Measurements from ENCODE around the gene PF4V1. TPM values are rescaled to one million over a fixed set of nuclear protein-coding genes. Genes with fewer than 3 reads are reported as not detected.

PF4V1 gene
- total and polyA plus RNA-seq, 2 of the 13 experiments (the other 11 are each of a cell fraction or from before 2014, with no cell fraction given): not detected

DNA sequence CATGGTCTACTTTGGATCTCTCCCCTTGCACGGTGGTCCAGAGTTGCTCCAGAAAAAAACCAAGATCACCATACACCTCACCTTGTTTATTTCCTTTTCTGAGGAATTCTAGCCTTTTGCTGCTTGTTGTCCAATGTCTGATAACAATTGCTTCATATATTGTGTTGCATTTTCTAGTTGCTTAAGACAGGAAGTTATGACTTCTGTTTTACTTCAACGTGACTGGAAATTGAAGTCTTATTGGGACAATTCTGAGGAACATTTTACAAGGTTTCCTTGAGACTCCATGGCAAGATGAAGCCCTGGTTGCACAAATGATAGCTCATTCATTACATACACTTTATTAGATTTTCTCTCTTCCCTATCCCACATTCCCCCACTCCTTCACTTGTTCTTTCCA is 21.3 kb downstream of the PF4V1 start:
- no peak for ATAC-seq
- intact Hi-C loops (cut with micrococcal nuclease; ENCODE audit: unreplicated experiment): no loop called here
- POLR2A ChIA-PET: no interaction called here
- Histone ChIP-seq H3K4me2 (ENCODE audit: low read depth, low read length) (no peak overlapping the region), H3K4me3 (replicated peaks in 1 of 3; ENCODE audit: insufficient read depth in 1 of 3, low read depth in 2 of 3, low read length in 3 of 3) (no peak overlapping the region), H3K27ac (ENCODE audit: extremely low read length, insufficient read depth, low read length) (no peak overlapping the region), H3K79me2 (ENCODE audit: insufficient read depth, low read length) (no peaks in the 10 kb centered on the region), H3K36me3 (replicated peaks in 1 of 2; ENCODE audit: control insufficient read depth in 1 of 2, insufficient read depth in 2 of 2, low read length in 2 of 2) (no peaks in the 10 kb centered on the region), H3K9me3 (ENCODE audit: low read length) (no peaks in the 10 kb centered on the region), H3K27me3 (ENCODE audit: control insufficient read depth in 1 of 2, insufficient read depth in 2 of 2, low read length in 2 of 2) (peaks cover 0 to 9% of the 10 kb centered on the region in 2 experiments; a peak in 3 of 5 replicates), H3K4me1 (ENCODE audit: insufficient read depth, low read length) (no peaks in the 10 kb centered on the region), H2AFZ (ENCODE audit: low read length) (no peak overlapping the region), H4K20me1 (ENCODE audit: insufficient read depth, low read length) (no peaks in the 10 kb centered on the region), H3K9ac (ENCODE audit: insufficient read depth, low read depth, low read length) (no peak overlapping the region)
- in situ Hi-C loops (cut with HindIII; ENCODE audit: extremely low pct_ligation_motif_present, low pct_unique_long_range_greater_than_20kb): no loop called here
- BruUV-seq (replicated peaks): no TSS peak
- DNase-seq (ENCODE audit: low spot score): no peak
- CTCF ChIA-PET (ENCODE audit: low intra/inter-chr PET ratio, low total read pairs): no interaction called here
- WGBS (ENCODE audit: low lambda C conversion rate): 3% methylated on average over 2 of the region's 2 CpGs
- TF ChIP-seq ZNF598 (CRISPR knock-in tag; IDR thresholded peaks at IDR 0.05; ENCODE audit: borderline replicate concordance): no peak
- TF ChIP-seq, protein P1, sequence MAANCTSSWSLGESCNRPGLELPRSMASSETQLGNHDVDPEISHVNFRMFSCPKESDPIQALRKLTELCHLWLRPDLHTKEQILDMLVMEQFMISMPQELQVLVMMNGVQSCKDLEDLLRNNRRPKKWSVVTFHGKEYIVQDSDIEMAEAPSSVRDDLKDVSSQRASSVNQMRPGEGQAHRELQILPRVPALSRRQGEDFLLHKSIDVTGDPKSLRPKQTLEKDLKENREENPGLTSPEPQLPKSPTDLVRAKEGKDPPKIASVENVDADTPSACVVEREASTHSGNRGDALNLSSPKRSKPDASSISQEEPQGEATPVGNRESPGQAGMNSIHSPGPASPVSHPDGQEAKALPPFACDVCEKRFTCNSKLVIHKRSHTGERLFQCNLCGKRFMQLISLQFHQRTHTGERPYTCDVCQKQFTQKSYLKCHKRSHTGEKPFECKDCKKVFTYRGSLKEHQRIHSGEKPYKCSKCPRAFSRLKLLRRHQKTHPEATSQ (CRISPR knock-in tag; IDR thresholded peaks at IDR 0.05; ENCODE audit: borderline replicate concordance): no peak
- TF ChIP-seq ZNF709 (CRISPR knock-in tag; IDR thresholded peaks at IDR 0.05): no peak
- TF ChIP-seq, protein P2, sequence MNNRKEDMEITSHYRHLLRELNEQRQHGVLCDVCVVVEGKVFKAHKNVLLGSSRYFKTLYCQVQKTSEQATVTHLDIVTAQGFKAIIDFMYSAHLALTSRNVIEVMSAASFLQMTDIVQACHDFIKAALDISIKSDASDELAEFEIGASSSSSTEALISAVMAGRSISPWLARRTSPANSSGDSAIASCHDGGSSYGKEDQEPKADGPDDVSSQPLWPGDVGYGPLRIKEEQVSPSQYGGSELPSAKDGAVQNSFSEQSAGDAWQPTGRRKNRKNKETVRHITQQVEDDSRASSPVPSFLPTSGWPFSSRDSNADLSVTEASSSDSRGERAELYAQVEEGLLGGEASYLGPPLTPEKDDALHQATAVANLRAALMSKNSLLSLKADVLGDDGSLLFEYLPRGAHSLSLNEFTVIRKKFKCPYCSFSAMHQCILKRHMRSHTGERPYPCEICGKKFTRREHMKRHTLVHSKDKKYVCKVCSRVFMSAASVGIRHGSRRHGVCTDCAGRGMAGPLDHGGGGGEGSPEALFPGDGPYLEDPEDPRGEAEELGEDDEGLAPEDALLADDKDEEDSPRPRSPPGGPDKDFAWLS (CRISPR knock-in tag; IDR thresholded peaks at IDR 0.05; ENCODE audit: borderline replicate concordance): no peak
- TF ChIP-seq ZNF329 (CRISPR knock-in tag; IDR thresholded peaks at IDR 0.05; ENCODE audit: low read depth): no peak
- TF ChIP-seq RELA (CRISPR knock-in tag; IDR thresholded peaks at IDR 0.05): no peak
- no peak for FAIRE-seq
